ENCODE results near the gene NKD1.

The NKD1 gene

DNA sequence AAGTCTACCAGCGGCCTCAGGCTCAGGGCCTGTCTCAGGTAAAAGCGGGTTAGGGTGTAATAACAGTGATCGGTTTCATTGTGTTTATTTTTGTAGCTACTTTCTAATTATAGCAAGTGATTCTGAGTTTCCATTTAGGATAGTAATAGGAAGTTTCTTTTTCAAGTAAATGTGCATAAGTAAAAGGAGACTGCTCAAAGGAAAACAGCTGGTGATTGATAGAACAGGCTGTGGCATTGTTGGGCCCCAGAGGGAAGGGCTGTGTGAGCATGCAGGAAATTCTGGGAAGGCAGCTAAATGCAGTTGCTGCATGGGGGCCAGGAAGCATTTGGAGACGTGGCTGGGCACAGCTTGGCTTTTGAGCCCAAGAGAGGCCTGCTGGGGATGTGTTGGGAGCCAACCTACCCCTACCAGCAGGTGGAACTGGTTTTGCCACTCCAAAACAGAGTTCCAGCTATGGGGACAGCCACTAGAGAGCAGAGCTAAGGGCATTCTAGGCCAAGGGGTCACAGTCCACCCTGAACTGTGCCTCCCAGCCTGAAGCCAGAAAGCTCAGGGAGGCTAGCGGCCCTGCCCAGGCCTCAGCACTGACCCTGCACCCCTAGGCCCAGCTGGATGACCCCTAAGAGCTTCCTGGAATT is 120.3 kb downstream of the NKD1 start:
- Histone ChIP-seq H3K9me3 (ENCODE audit: control insufficient read depth, low read length) (peaks cover 31% of the 10 kb centered on the region), H3K4me1 (ENCODE audit: control insufficient read depth, insufficient read depth, low read length) (no peaks in the 10 kb centered on the region), H3K27me3 (replicated peaks; ENCODE audit: control insufficient read depth, insufficient read depth, low read length) (no peaks in the 10 kb centered on the region), H3K4me3 (ENCODE audit: low read length) (no peak overlapping the region), H3K36me3 (ENCODE audit: control insufficient read depth, insufficient read depth, low read length, severe bottlenecking) (no peaks in the 10 kb centered on the region), H3K9ac (ENCODE audit: low read length) (no peak overlapping the region)
- no peak for DNase-seq (ENCODE audit: low read depth)

DNA sequence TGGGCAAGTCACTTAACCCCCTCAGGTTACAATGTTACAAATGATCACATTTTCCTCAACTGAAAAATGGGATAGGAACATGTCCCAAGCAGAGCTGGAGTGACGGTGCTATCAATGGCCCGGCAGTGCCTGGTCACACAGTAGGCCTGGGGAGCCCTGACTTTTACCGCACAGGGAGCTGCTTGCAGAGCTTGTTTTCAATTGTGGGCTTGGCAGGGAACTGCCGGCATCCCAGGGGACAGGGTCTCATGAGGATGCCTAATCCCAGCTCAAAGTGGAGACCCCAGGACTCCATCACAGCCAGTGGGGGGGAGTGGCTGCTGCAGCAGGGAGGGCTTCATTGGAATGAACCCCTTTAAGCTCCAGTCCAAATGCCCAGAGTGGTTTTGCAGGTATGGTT is 121.5 kb downstream of the NKD1 start:
- Histone ChIP-seq H3K36me3 (ENCODE audit: control insufficient read depth, insufficient read depth, low read length, severe bottlenecking) (no peaks in the 10 kb centered on the region), H3K27me3 (replicated peaks; ENCODE audit: control insufficient read depth, insufficient read depth, low read length) (peaks cover 3% of the 10 kb centered on the region), H3K9ac (ENCODE audit: low read length) (no peak overlapping the region), H3K4me1 (ENCODE audit: control insufficient read depth, insufficient read depth, low read length) (no peaks in the 10 kb centered on the region), H3K4me3 (ENCODE audit: low read length) (no peak overlapping the region), H3K9me3 (ENCODE audit: control insufficient read depth, low read length) (peaks cover 28% of the 10 kb centered on the region)
- no peak for DNase-seq (ENCODE audit: low read depth)

DNA sequence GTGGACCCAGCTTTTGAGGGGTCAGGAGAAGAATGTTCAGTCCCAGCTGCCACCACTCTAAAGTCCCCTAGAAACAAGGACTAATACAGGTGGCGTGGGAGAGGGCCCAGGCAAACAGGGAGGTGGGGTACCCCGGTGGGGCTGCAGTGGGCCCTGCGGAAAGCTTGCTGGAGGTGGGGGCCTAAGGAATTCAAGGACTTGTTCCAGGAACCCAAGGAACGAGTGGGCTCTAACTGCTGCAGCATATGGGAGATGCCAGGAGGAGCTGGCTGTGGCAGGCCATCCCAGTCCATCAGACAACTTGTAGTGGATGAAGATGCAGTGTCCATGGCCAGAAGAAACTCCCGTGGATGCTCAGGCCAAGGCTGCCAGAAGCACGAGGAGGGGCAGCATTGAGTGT is 122.3 kb downstream of the NKD1 start:
- Histone ChIP-seq H3K27me3 (replicated peaks; ENCODE audit: control insufficient read depth, insufficient read depth, low read length) (peaks cover 7% of the 10 kb centered on the region), H3K4me1 (ENCODE audit: control insufficient read depth, insufficient read depth, low read length) (no peaks in the 10 kb centered on the region), H3K36me3 (ENCODE audit: control insufficient read depth, insufficient read depth, low read length, severe bottlenecking) (no peaks in the 10 kb centered on the region), H3K9ac (ENCODE audit: low read length) (no peak overlapping the region), H3K9me3 (ENCODE audit: control insufficient read depth, low read length) (peaks cover 28% of the 10 kb centered on the region), H3K4me3 (ENCODE audit: low read length) (no peak overlapping the region)
- DNase-seq (ENCODE audit: low read depth), result no peak

DNA sequence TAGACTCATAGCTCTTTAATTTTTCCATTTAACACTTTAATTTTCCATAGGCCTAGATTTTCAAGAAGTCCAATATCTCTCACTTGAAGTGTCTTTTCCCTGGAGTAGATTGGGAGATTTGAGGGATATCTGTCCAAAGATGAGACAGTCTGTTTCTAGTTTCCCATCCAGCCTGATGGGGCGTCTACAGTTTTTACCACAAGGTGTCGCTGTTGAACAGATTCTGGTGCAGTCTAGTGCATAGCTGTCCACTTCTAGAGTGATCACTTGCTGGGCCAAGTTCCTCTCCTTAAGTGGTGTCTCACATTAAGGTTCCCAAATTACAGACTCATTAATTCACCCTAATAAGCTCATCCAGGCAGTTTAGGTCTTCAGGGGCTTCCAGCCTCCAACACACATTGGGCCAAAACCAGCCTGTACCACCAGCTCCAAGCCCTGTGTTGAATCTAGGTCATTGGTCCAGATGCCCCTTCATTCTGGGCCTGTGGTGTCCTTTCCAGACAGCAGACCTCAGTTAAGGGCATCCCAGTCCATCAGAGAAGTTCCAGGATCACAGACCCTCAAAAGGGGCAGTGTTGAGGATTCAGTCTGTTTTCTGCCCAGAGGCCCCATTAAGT is 123.6 kb downstream of the NKD1 start:
- H3K9ac ChIP-seq (ENCODE audit: low read length), result no peak overlapping the region
- no peaks in the 10 kb centered on the region for H3K4me1 ChIP-seq (ENCODE audit: control insufficient read depth, insufficient read depth, low read length)
- H3K36me3 ChIP-seq (ENCODE audit: control insufficient read depth, insufficient read depth, low read length, severe bottlenecking), result no peaks in the 10 kb centered on the region
- peak; percentile 12 for DNase-seq (ENCODE audit: low read depth)
- peaks cover 14% of the 10 kb centered on the region for H3K27me3 ChIP-seq (replicated peaks; ENCODE audit: control insufficient read depth, insufficient read depth, low read length)
- H3K9me3 ChIP-seq (ENCODE audit: control insufficient read depth, low read length), result peaks cover 28% of the 10 kb centered on the region
- no peak overlapping the region for H3K4me3 ChIP-seq (ENCODE audit: low read length)

DNA sequence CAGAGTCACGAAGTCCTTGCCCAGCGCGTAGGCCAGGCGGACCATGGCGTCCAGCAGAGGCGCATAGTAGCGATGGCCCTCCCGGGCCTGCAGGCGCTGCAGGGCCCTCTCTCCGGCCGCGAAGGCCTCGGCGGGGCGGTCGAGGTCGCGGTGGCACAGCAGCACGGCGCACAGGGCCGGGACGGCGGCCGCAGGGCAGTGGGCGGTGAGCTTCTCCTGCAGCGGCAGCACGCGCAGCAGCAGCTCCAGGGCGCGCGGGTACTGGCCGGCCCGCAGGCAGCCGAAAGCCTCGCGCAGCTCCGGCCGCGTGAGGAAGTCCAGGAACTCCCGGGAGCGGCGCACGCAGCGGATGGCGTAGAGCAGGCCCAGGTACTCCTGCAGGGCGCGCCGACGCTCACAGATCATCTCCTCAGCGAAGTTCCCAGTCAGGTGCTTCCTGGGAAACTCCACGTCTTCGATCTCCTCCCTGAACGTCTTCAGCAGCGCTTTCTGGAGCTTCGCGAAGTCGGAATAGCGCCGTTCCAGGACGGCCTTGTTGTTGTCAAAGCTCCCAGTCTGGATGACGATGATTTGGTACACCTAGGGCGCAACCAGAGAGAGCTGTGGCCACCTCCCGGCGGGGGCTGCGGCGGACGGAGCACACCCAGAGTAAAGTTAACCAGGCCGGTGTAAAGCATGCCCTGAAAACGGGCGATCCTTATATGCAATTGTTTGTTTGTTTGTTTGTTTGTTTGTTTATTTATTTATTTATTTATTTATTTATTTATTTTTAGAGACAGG is 125.5 kb downstream of the NKD1 start:
- Histone ChIP-seq H3K4me3 (ENCODE audit: low read length) (no peak overlapping the region), H3K4me1 (ENCODE audit: control insufficient read depth, insufficient read depth, low read length) (no peaks in the 10 kb centered on the region), H3K9ac (ENCODE audit: low read length) (no peak overlapping the region), H3K9me3 (ENCODE audit: control insufficient read depth, low read length) (peaks cover 28% of the 10 kb centered on the region), H3K36me3 (ENCODE audit: control insufficient read depth, insufficient read depth, low read length, severe bottlenecking) (no peaks in the 10 kb centered on the region), H3K27me3 (replicated peaks; ENCODE audit: control insufficient read depth, insufficient read depth, low read length) (peaks cover 15% of the 10 kb centered on the region)
- no peak for DNase-seq (ENCODE audit: low read depth)

DNA sequence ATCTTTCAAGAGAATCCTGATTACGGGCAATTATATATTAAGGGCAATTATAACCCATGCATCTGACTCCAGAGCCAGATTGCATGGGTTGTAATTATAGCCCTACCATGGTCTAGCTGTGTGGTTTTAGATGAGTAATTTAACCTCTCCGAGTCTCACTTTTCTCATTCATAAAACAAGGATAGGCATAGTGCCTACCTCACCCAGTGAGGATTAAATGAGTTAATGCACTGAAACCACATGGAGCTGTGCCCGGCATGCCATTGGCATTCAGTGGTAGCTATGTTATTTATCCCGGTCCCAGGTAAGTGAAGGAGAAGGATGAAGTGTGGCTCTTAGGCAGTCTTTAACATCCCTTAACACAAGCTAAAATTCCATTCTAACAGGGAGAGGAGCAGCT is 126.6 kb downstream of the NKD1 start:
- Histone ChIP-seq H3K9ac (ENCODE audit: low read length) (no peak overlapping the region), H3K4me1 (ENCODE audit: control insufficient read depth, insufficient read depth, low read length) (no peaks in the 10 kb centered on the region), H3K4me3 (ENCODE audit: low read length) (no peak overlapping the region), H3K27me3 (replicated peaks; ENCODE audit: control insufficient read depth, insufficient read depth, low read length) (peaks cover 15% of the 10 kb centered on the region), H3K36me3 (ENCODE audit: control insufficient read depth, insufficient read depth, low read length, severe bottlenecking) (no peaks in the 10 kb centered on the region), H3K9me3 (ENCODE audit: control insufficient read depth, low read length) (peaks cover 28% of the 10 kb centered on the region)
- no peak for DNase-seq (ENCODE audit: low read depth)

DNA sequence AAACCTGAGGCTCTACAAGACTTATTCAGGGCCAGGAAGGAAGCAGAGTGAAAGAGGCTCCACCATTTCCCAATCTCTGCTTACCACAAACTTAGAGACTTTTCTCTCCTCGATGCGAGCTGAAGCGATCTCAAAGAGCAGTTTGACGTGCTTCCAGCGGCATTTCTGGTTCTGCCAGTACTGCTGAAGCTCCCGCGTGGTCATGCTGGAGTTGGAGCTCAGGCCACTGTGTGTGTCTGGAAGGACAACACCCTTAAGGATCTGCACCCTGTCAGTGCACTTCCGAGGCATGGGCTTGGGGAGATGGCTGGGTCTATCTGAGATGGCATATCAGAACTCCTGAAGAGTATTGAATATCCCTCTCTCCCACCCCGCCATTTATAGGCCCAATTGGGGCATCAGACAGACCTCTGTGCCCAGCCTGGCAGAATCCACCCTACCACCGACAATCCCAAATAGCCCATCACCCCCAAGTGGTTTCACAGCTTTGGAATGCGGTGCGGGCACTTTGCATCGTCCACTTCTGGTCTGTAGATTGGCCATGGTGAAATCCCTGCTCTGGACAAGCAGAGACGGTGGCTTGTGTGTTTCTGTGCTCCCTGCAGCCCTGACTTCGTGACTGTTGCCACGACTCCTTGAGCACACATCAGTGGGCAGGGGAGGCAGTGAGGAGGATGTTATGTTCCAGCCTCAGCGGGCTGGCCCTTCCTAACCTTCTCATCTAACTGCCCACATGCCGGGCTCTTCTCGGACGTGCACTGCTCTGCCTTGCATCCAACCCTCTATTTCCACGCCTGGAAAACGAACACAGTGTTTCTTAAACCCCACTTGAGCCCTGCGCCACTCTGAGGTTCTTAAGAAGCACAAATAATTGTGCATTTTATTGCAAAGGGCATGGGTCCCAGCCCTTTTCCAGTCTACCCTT is 127.8 kb downstream of the NKD1 start:
- DNase-seq (ENCODE audit: low read depth), result no peak
- H3K36me3 ChIP-seq (ENCODE audit: control insufficient read depth, insufficient read depth, low read length, severe bottlenecking), result no peaks in the 10 kb centered on the region
- no peaks in the 10 kb centered on the region for H3K4me1 ChIP-seq (ENCODE audit: control insufficient read depth, insufficient read depth, low read length)
- no peak overlapping the region for H3K9ac ChIP-seq (ENCODE audit: low read length)
- peaks cover 28% of the 10 kb centered on the region for H3K9me3 ChIP-seq (ENCODE audit: control insufficient read depth, low read length)
- H3K27me3 ChIP-seq (replicated peaks; ENCODE audit: control insufficient read depth, insufficient read depth, low read length), result peaks cover 15% of the 10 kb centered on the region
- no peak overlapping the region for H3K4me3 ChIP-seq (ENCODE audit: low read length)

DNA sequence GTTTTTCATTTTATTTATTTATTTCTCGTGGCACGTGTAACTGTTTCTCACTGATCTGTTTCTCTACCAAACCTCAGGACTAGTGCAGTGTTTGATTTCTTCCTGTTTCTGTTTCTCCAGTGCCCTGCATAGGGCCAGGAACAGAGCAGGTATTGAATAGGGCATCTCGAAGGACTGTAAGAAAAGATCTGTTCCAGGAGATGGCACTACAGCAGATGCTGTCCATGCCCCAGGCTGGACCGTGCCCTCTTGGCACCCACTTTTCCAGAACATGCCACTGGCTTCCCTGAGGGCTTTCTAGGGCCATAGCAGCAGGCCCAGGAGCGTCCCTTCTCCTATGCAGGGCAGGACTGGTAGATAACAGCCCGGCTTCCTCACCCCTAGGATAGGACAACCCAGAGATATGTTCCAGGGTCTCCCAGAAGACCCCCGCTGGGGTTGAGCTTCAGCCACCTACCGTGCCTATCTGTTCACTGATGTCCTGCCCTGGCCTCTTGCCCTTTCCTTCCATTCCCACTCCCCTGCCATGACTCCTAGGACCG is 128.6 kb downstream of the NKD1 start:
- H3K9me3 ChIP-seq (ENCODE audit: control insufficient read depth, low read length), result peaks cover 21% of the 10 kb centered on the region
- H3K36me3 ChIP-seq (ENCODE audit: control insufficient read depth, insufficient read depth, low read length, severe bottlenecking), result no peaks in the 10 kb centered on the region
- peaks cover 18% of the 10 kb centered on the region for H3K27me3 ChIP-seq (replicated peaks; ENCODE audit: control insufficient read depth, insufficient read depth, low read length)
- H3K4me1 ChIP-seq (ENCODE audit: control insufficient read depth, insufficient read depth, low read length), result no peaks in the 10 kb centered on the region
- DNase-seq (ENCODE audit: low read depth), result no peak
- no peak overlapping the region for H3K9ac ChIP-seq (ENCODE audit: low read length)
- no peak overlapping the region for H3K4me3 ChIP-seq (ENCODE audit: low read length)

DNA sequence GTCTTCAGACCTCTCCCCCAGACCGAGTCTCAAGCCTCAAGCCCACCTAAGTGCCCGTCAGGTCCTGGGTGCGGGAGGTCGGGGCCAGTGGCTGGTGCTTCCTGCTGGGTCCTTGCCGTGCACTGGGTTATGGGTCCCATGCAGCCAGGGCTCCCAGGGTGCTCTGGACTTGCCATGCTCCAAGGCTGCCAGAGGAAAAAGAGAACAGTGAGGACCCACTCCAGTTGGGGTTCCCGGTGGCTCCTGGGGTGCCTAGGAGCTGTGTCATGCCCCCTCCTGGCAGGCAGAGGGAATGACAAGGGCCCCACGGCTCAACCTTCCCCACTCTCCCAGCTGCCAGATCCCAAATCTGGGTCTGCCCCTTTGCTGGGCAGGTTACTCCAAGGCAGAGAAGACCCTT is 129.2 kb downstream of the NKD1 start:
- Histone ChIP-seq H3K9me3 (ENCODE audit: control insufficient read depth, low read length) (peaks cover 15% of the 10 kb centered on the region), H3K4me3 (ENCODE audit: low read length) (no peak overlapping the region), H3K4me1 (ENCODE audit: control insufficient read depth, insufficient read depth, low read length) (no peaks in the 10 kb centered on the region), H3K27me3 (replicated peaks; ENCODE audit: control insufficient read depth, insufficient read depth, low read length) (peaks cover 18% of the 10 kb centered on the region), H3K36me3 (ENCODE audit: control insufficient read depth, insufficient read depth, low read length, severe bottlenecking) (no peaks in the 10 kb centered on the region), H3K9ac (ENCODE audit: low read length) (no peak overlapping the region)
- no peak for DNase-seq (ENCODE audit: low read depth)

DNA sequence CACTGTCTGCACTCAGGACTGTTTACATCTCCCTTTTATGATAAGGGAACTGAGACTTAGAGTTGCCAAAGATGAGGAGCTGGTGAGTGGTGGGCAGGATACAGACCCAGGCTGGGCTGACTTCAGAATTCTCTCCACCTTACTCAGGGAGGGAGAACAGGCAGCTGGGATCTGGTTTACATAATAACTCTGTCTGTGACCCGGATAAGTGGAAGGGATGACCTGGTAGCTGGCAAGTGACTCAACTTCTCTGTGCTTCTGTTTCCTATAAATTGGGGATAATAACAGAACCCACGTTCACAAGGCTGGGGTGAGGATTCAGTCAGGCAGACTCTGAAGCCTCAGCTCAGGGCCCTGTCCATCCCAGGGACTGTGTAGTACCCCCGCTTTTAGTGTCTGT is 130.3 kb downstream of the NKD1 start:
- Histone ChIP-seq H3K9ac (ENCODE audit: low read length) (no peak overlapping the region), H3K4me3 (ENCODE audit: low read length) (no peak overlapping the region), H3K4me1 (ENCODE audit: control insufficient read depth, insufficient read depth, low read length) (no peaks in the 10 kb centered on the region), H3K36me3 (ENCODE audit: control insufficient read depth, insufficient read depth, low read length, severe bottlenecking) (no peaks in the 10 kb centered on the region), H3K9me3 (ENCODE audit: control insufficient read depth, low read length) (peaks cover 4% of the 10 kb centered on the region), H3K27me3 (replicated peaks; ENCODE audit: control insufficient read depth, insufficient read depth, low read length) (peaks cover 18% of the 10 kb centered on the region)
- DNase-seq (ENCODE audit: low read depth), result no peak
